Endothelial cell of umbilical vein (primary cell): Measurements from ENCODE around the gene ARHGEF16. TPM values are rescaled to one million over a fixed set of nuclear protein-coding genes. Genes with fewer than 3 reads are reported as not detected.

Experiments
- BruUV-seq: library from RNA; stranded (reverse); fragments of 400-500 nt; replicated peaks from 2 replicates; lab custom pipeline; 2021; lab: Mats Ljungman, UMichigan
- CTCF ChIA-PET: fragments of 300-600, 350-600 bp; sonication (Branson Sonifier 250); formaldehyde crosslinking; loops from one replicate; lab custom pipeline; 2021; ENCODE audit warnings: antibody characterized with exemption, inconsistent platforms; lab: Charles Lee
- POLR2A ChIA-PET: fragments of 300-600, 350-600 bp; sonication (Branson Sonifier 250); formaldehyde crosslinking; loops from one replicate; lab custom pipeline; 2021; ENCODE audit warnings: antibody characterized with exemption, inconsistent platforms; lab: Charles Lee
- DNase-seq: peaks from one replicate; pipeline ENCODE4 v3.0.0-alpha.2; 2011; ENCODE audit warnings: low read depth, low spot score
- FAIRE-seq: peaks from 2 replicates; lab custom pipeline; 2011; peaks lifted over from hg19 to GRCh38; lab: Jason Lieb, UNC
- H2AFZ ChIP-seq: 2 replicates; pipeline ENCODE4 v1.6.0; 2012; ENCODE audit warnings: low read depth, low read length, control low read depth, inconsistent platforms
- H3K27ac ChIP-seq: 2 replicates; pipeline ENCODE4 v1.5.1; 2011; ENCODE audit warnings: low read depth, mild to moderate bottlenecking, control low read depth, low read length, moderate library complexity; ENCODE audit not compliant: insufficient read depth
- H3K27me3 ChIP-seq, 2 experiments: 2 replicates each; pipeline versions ENCODE4 v1.6.0 to v1.6.1; 2011; ENCODE audit warnings: low read length in 2 of 2, mixed read lengths in 1 of 2; ENCODE audit not compliant: control insufficient read depth in 2 of 2, insufficient read depth in 2 of 2
- H3K36me3 ChIP-seq, 2 experiments: 2 replicates in 1 of 2; 3 replicates in 1 of 2; pipeline ENCODE4 v1.5.1; 2011; ENCODE audit warnings: low read length in 2 of 2, mild to moderate bottlenecking in 1 of 2, moderate library complexity in 1 of 2; ENCODE audit not compliant: control insufficient read depth in 2 of 2, insufficient read depth in 2 of 2; ENCODE audit errors: extremely low read depth in 1 of 2
- H3K4me1 ChIP-seq: 3 replicates; pipeline ENCODE4 v1.5.1; 2011; ENCODE audit warnings: mild to moderate bottlenecking, low read length; ENCODE audit not compliant: control insufficient read depth, insufficient read depth; ENCODE audit errors: extremely low read depth
- H3K4me2 ChIP-seq: 2 replicates; pipeline ENCODE4 v1.6.1; 2011; ENCODE audit warnings: low read length, control low read depth, mixed read lengths; ENCODE audit not compliant: insufficient read depth
- H3K4me3 ChIP-seq, 3 experiments: fragments of 200-600 bp in 1 of 3; sonication (generic), shearing (Covaris generic) in 1 of 3; replicated peaks in 1 of 3; 2 replicates each; pipeline ENCODE4 v1.5.1; 2011 to 2016; ENCODE audit warnings: control low read depth in 3 of 3, low read length in 3 of 3, mild to moderate bottlenecking in 2 of 3, inconsistent platforms in 1 of 3, low read depth in 1 of 3, moderate library complexity in 1 of 3; ENCODE audit not compliant: insufficient read depth in 1 of 3
- H3K79me2 ChIP-seq: 2 replicates; pipeline ENCODE4 v1.6.0; 2012; ENCODE audit warnings: low read length, inconsistent platforms; ENCODE audit not compliant: control insufficient read depth, insufficient read depth
- H3K9ac ChIP-seq: replicated peaks from 2 replicates; pipeline ENCODE3; 2011; ENCODE audit warnings: low read length, control low read depth; ENCODE audit not compliant: insufficient read depth; ENCODE audit errors: extremely low read depth
- H3K9me1 ChIP-seq: replicated peaks from 3 replicates; pipeline ENCODE4 v1.6.0; 2011; ENCODE audit warnings: mild to moderate bottlenecking, low read length; ENCODE audit not compliant: control insufficient read depth, insufficient read depth; ENCODE audit errors: extremely low read depth
- H3K9me3 ChIP-seq: replicated peaks from 2 replicates; pipeline ENCODE4 v1.5.1; 2012; ENCODE audit warnings: low read length, inconsistent platforms; ENCODE audit not compliant: control insufficient read depth, insufficient read depth
- H4K20me1 ChIP-seq: replicated peaks from 2 replicates; pipeline ENCODE3; 2011; ENCODE audit warnings: mild to moderate bottlenecking, low read length; ENCODE audit not compliant: control insufficient read depth, insufficient read depth; ENCODE audit errors: extremely low read depth
- CTCF ChIP-seq, 2 donors: IDR thresholded peaks; 1 replicate in 1 of 2; 2 replicates in 1 of 2; pipeline ENCODE4 v1.5.1; 2011; ENCODE audit warnings: low read length in 2 of 2, mild to moderate bottlenecking in 2 of 2, moderate library complexity in 2 of 2, control low read depth in 1 of 2, inconsistent platforms in 1 of 2, low read depth in 1 of 2; ENCODE audit not compliant: insufficient read depth in 1 of 2; ENCODE audit errors: extremely low read depth in 1 of 2
- EZH2 ChIP-seq: IDR thresholded peaks from 2 replicates; pipeline ENCODE4 v1.6.1; 2012; ENCODE audit warnings: borderline replicate concordance, low read depth, mild to moderate bottlenecking, moderate library complexity, low read length, inconsistent platforms; ENCODE audit not compliant: severe bottlenecking
- FOS ChIP-seq: IDR thresholded peaks from 2 replicates; pipeline ENCODE4 v1.6.1; 2011; ENCODE audit warnings: mild to moderate bottlenecking, low read length, moderate library complexity, borderline replicate concordance; ENCODE audit not compliant: insufficient read depth
- GATA2 ChIP-seq: IDR thresholded peaks from 2 replicates; pipeline ENCODE4 v1.7.0; 2011; ENCODE audit warnings: low read depth, mild to moderate bottlenecking, moderate library complexity, mixed read lengths, low read length; ENCODE audit not compliant: insufficient read length, insufficient read depth
- JUN ChIP-seq: IDR thresholded peaks from 2 replicates; pipeline ENCODE4 v1.6.1; 2011; ENCODE audit warnings: borderline replicate concordance, low read depth; ENCODE audit not compliant: insufficient read length, insufficient read depth
- MYC ChIP-seq: IDR thresholded peaks from one replicate; pipeline ENCODE4 v1.6.1; 2011; ENCODE audit warnings: mild to moderate bottlenecking, low read depth, low read length
- POLR2A ChIP-seq: IDR thresholded peaks from 2 replicates; pipeline ENCODE4 v1.6.1; 2012; ENCODE audit warnings: low read depth, mild to moderate bottlenecking, control low read depth, low read length
- POLR2AphosphoS5 ChIP-seq: IDR thresholded peaks from 2 replicates; pipeline ENCODE4 v1.6.1; 2012; ENCODE audit warnings: low read depth, mild to moderate bottlenecking, control low read depth, low read length, moderate library complexity; ENCODE audit not compliant: insufficient read depth
- dilution Hi-C: fragments of 300-500 bp; cut with MboI; formaldehyde crosslinking; loops from one replicate; pipeline ENCODE4 v1.15.0; 2019; ENCODE audit warnings: low sequenced_read_pairs; ENCODE audit not compliant: extremely low pct_ligation_motif_present
- intact Hi-C: fragments of 100-400 bp; cut with micrococcal nuclease; formaldehyde crosslinking; loops from one replicate; pipeline ENCODE4 v1.10.0; 2022
- polyA plus RNA-seq, 4 experiments: library from polyadenylated mRNA; depleted of rRNA in 3 of 4; stranded (reverse) in 3 of 4; unstranded in 1 of 4; fragments of >200 nt; gene quantifications; 2 replicates each; pipeline versions ENCODE4 v1.2.1 to v1.2.3, GENCODE V29; 2011 to 2012; ENCODE audit warnings: missing spikeins in 1 of 4
- total RNA-seq: library from RNA; stranded (reverse); gene quantifications from 2 replicates; pipeline ENCODE4 v1.2.3, GENCODE V29; 2021

Gene ARHGEF16
- total and polyA plus RNA-seq, 2 donors (not counting 3 experiments of a cell fraction or from before 2014, with no cell fraction given): 0.52 to 1.3 TPM

- no TSS peak for BruUV-seq
- Histone ChIP-seq H3K79me2 (no peaks in the 10 kb centered on the region), H3K9me3 (no peaks in the 10 kb centered on the region), H4K20me1 (no peaks in the 10 kb centered on the region), H2AFZ (no peak overlapping the region), H3K4me1 (no peaks in the 10 kb centered on the region), H3K27ac (no peak overlapping the region), H3K9me1 (no peaks in the 10 kb centered on the region), H3K27me3 (peaks cover 2% of the 10 kb centered on the region in 2 experiments), H3K9ac (no peak overlapping the region), H3K36me3 (no peaks in the 10 kb centered on the region), H3K4me2 (no peak overlapping the region), H3K4me3 (no peak overlapping the region)
- dilution Hi-C loops: no loop called here
- DNase-seq: no peak
- ChIA-PET POLR2A (no interaction called here), CTCF (no interaction called here)
- intact Hi-C loops: no loop called here
- FAIRE-seq: no peak
- TF ChIP-seq CTCF (IDR thresholded peaks at IDR 0.05; ENCODE audit: extremely low read depth in 1 of 2, insufficient read depth in 1 of 2, low read depth in 1 of 2, low read length in 2 of 2) (no peak), EZH2 (no peak), POLR2A (no peak), JUN (no peak), FOS (no peak), MYC (no peak), GATA2 (no peak), POLR2AphosphoS5 (no peak)
Observed at GRCh38 chr1:3442901-3443300, 11.6 kb upstream of the ARHGEF16 start.
